ENCODE results near the gene RIPK4. TPM values are rescaled to one million over a fixed set of nuclear protein-coding genes. Genes with fewer than 3 reads are reported as not detected.

RIPK4 gene
- total RNA-seq, 1 donor from 2014 or later = not detected

DNA sequence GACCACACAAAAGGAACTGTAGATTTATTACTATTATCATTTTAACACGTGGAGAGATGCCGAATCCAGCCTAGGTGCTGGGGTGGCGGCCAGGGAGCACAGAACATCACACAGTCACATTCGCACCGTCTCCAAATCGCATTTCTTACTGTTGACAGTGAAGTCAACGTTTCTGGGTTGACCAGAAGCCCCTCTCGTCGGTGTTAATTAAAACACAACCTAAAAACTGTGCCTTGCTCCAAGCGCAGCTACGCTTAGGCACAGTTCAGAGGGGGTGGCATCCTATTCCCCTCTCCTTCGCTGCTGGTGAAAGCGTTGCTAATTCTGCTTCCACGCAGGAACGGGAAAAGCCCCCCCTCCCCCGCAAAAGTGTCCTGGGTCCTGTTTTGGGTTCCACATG is 4.1 kb downstream of the RIPK4 start:
- Mint-ChIP-seq H3K27me3 (ENCODE audit: low read depth) (peaks cover 65% of the 10 kb centered on the region), H3K4me1 (ENCODE audit: low read depth) (peaks cover 10% of the 10 kb centered on the region), H3K36me3 (ENCODE audit: low read depth) (peaks cover 5% of the 10 kb centered on the region), H3K4me3 (ENCODE audit: low read depth) (no peak overlapping the region), H3K9me3 (no peaks in the 10 kb centered on the region), H3K27ac (no peak overlapping the region)
- intact Hi-C loops (cut with micrococcal nuclease) = no loop called here
- no peak for DNase-seq (ENCODE audit: low spot score)

DNA sequence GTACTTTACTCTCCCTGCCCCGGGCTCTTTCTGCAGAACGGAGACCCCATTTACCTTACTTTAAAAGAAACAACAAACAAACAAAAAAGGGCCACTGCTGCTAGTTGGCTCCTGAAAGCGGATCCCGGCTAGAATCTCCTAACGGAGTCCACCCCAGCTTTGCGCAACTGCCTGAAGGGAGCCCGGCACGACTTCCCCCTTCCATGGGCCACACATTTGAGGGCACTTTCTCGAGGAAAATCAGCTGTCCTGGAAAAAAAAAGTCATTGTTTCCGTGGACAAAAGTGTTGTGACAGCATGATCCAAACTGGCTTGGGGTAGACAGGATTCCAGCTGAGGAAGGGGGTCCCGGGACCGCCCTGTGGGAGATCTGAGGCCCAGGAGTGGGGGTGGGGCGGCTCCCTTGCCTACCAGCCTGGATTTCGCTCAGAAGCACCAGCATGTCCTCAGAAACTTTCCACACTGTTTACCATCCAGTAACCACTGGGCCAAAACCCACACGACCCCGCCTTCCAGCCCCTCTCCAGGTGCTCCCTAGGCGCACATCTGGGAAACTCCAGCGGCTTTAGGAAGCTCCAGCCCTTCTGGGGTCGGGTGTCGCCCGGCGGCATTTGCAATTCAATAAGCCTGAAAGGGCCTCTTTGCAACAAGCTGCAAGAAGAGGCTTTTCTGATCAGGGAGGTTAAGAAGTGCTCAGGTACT is 4.8 kb downstream of the RIPK4 start:
- peaks cover under 1% of the 10 kb centered on the region for H3K36me3 Mint-ChIP-seq (ENCODE audit: low read depth)
- H3K27me3 Mint-ChIP-seq (ENCODE audit: low read depth) = peaks cover 58% of the 10 kb centered on the region
- H3K9me3 Mint-ChIP-seq = no peaks in the 10 kb centered on the region
- H3K4me1 Mint-ChIP-seq (ENCODE audit: low read depth) = peaks cover 3% of the 10 kb centered on the region
- no peak for DNase-seq (ENCODE audit: low spot score)
- no peak overlapping the region for H3K4me3 Mint-ChIP-seq (ENCODE audit: low read depth)
- no peak overlapping the region for H3K27ac Mint-ChIP-seq
- intact Hi-C loops (cut with micrococcal nuclease) = no loop called here

DNA sequence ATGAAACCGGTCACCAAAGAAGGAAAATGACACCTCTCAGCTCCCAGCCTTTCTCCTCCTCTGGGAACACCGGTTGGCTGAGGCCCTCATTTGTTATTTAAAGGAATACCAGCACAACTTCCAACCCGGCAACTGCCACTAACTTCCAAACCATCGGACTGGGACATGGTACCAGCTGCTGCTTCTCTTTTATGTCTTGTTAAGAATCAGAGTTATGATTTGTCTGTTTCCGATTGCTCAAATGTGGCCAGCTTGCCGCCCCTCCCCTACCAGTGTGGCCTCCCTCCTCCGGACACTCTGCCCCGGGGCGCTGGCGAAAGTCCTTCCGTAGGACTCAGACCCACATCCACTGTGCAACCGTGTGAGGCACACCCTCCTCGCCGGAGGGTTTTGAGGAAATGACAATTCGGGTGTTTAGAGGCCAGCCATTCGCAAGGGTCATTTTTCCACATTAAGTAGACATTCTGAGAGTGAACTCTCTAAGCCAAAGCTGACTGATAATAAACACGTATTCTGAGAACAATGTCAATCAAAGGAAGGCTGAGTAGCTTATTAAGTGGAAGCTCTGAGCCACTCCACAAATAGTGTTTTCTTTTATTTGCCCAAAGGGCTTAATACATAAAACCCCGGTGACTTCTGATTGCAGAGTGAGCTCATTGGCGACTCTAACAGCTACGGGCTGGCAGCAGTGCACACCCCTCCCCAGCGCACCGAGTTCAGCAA is 5.5 kb downstream of the RIPK4 start:
- no peaks in the 10 kb centered on the region for H3K36me3 Mint-ChIP-seq (ENCODE audit: low read depth)
- intact Hi-C loops (cut with micrococcal nuclease) = no loop called here
- no peak overlapping the region for H3K4me3 Mint-ChIP-seq (ENCODE audit: low read depth)
- H3K27me3 Mint-ChIP-seq (ENCODE audit: low read depth) = peaks cover 57% of the 10 kb centered on the region
- peaks cover 3% of the 10 kb centered on the region for H3K4me1 Mint-ChIP-seq (ENCODE audit: low read depth)
- no peak for DNase-seq (ENCODE audit: low spot score)
- H3K9me3 Mint-ChIP-seq = no peaks in the 10 kb centered on the region
- H3K27ac Mint-ChIP-seq = no peak overlapping the region

DNA sequence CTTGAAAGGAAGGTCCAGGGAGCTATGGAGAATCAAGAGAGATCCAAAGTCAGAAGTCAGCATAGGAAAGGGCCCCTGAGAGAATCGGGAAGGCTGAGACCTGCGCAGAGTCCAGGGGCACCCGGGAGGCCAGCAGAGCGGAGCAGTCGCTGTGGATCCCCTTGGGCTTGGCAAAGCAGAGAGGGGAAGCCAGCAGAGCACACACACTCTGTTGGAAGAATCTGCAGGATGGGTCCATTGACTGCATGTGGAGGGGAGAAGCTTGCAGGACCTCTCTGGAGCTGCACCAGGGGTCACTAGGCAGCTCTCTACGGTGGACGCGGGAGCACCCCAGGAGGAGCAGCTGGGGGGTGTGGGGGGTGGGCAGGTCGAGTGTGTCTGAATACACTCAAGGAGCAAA is 6.4 kb downstream of the RIPK4 start:
- no peak for DNase-seq (ENCODE audit: low spot score)
- Mint-ChIP-seq H3K36me3 (ENCODE audit: low read depth) (no peaks in the 10 kb centered on the region), H3K27ac (no peak overlapping the region), H3K4me3 (ENCODE audit: low read depth) (no peak overlapping the region), H3K27me3 (ENCODE audit: low read depth) (peaks cover 52% of the 10 kb centered on the region), H3K9me3 (no peaks in the 10 kb centered on the region), H3K4me1 (ENCODE audit: low read depth) (peaks cover 3% of the 10 kb centered on the region)
- intact Hi-C loops (cut with micrococcal nuclease) = no loop called here

DNA sequence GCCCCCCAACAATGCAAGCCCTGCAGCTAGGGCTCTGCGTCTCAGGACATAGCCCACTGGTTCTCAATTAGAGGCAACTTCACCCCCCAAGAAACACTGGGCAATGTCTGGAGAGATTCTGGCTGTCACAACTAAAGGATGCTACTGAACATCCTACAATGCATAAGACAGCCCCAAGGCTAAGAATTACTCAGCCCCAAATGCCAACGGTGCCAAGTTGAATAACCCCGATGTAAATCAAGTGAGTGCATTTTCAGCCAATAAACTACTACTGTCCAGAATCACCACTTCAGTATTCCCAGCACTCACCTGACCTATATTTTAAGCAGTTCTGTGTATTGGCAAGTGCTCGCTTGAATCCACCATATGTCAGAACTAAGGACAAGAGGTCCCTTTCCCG is 6.9 kb downstream of the RIPK4 start:
- Mint-ChIP-seq H3K36me3 (ENCODE audit: low read depth) (no peaks in the 10 kb centered on the region), H3K4me1 (ENCODE audit: low read depth) (peaks cover 3% of the 10 kb centered on the region), H3K27ac (no peak overlapping the region), H3K4me3 (ENCODE audit: low read depth) (no peak overlapping the region), H3K27me3 (ENCODE audit: low read depth) (peaks cover 47% of the 10 kb centered on the region), H3K9me3 (no peaks in the 10 kb centered on the region)
- intact Hi-C loops (cut with micrococcal nuclease) = no loop called here
- DNase-seq (ENCODE audit: low spot score) = no peak

GRCh38 chr21:41759214-41759840 is 7.5 kb downstream of the RIPK4 start:
- Mint-ChIP-seq H3K27ac (no peak overlapping the region), H3K9me3 (no peaks in the 10 kb centered on the region), H3K36me3 (ENCODE audit: low read depth) (no peaks in the 10 kb centered on the region), H3K4me3 (ENCODE audit: low read depth) (no peak overlapping the region), H3K27me3 (ENCODE audit: low read depth) (peaks cover 41% of the 10 kb centered on the region), H3K4me1 (ENCODE audit: low read depth) (peaks cover 3% of the 10 kb centered on the region)
- intact Hi-C loops (cut with micrococcal nuclease) = no loop called here
- no peak for DNase-seq (ENCODE audit: low spot score)

- Mint-ChIP-seq H3K27ac (no peak overlapping the region), H3K4me3 (ENCODE audit: low read depth) (no peak overlapping the region)
- intact Hi-C loops (cut with micrococcal nuclease) = no loop called here
These were observed 8.3 kb downstream of the RIPK4 start for GRCh38 chr21:41758550-41758949.

DNA sequence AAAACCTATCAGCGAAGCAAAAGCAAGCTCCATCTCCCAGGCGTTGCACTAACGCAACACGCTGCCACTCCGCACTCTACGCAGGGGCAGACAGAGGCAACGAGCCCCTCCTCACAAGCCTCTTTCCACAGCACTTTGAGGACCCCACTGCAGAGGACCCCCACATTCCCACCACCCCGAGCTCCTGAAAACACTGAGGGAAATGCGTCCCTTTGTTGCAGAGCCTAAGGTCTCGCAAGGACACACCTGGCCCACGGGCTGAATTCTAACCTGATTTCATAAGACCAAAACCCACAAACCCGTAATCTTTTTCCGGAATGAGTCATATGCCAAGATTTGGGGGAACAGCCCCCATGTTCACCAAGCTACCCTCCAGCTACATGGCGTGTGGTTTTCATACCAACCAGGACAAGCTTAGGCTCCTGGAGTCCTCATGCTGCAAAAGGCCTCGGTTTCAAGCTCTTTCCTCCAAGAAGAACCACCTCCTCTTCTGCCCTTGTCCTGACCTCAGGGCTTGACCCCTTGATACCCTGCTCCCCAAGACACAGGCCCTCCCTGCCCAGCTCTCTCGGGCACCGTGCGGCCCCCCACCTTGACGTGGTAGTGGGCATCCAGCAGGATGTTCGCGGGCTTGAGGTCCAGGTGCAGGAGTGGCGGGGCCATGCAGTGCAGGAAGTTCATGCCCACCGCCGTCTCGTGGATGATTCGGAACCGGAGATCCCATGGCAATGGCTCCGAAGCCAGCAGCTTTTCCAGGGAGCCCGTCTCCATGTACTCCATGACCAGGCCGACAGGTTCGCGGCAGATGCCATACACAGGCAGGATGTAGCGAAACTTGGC is 10.7 kb downstream of the RIPK4 start:
- intact Hi-C loops (cut with micrococcal nuclease) = no loop called here
- H3K4me3 Mint-ChIP-seq (ENCODE audit: low read depth) = no peak overlapping the region
- no peak for DNase-seq (ENCODE audit: low spot score)
- H3K27ac Mint-ChIP-seq = no peak overlapping the region
- no peaks in the 10 kb centered on the region for H3K9me3 Mint-ChIP-seq
- H3K36me3 Mint-ChIP-seq (ENCODE audit: low read depth) = no peaks in the 10 kb centered on the region
- H3K4me1 Mint-ChIP-seq (ENCODE audit: low read depth) = no peaks in the 10 kb centered on the region
- H3K27me3 Mint-ChIP-seq (ENCODE audit: low read depth) = peaks cover 12% of the 10 kb centered on the region

More at GRCh38 chr21:41758550-41758949, 8.3 kb downstream of the RIPK4 start:
- Mint-ChIP-seq H3K4me1 (ENCODE audit: low read depth) (peaks cover 3% of the 10 kb centered on the region), H3K9me3 (no peaks in the 10 kb centered on the region), H3K27me3 (ENCODE audit: low read depth) (peaks cover 36% of the 10 kb centered on the region), H3K36me3 (ENCODE audit: low read depth) (no peaks in the 10 kb centered on the region)
- DNase-seq (ENCODE audit: low spot score) = no peak

- H3K27ac Mint-ChIP-seq = no peak overlapping the region
- no peak for DNase-seq (ENCODE audit: low spot score)
- no peaks in the 10 kb centered on the region for H3K9me3 Mint-ChIP-seq
- no peak overlapping the region for H3K4me3 Mint-ChIP-seq (ENCODE audit: low read depth)
- H3K27me3 Mint-ChIP-seq (ENCODE audit: low read depth) = peaks cover 6% of the 10 kb centered on the region
- intact Hi-C loops (cut with micrococcal nuclease) = no loop called here
- H3K36me3 Mint-ChIP-seq (ENCODE audit: low read depth) = no peaks in the 10 kb centered on the region
- no peaks in the 10 kb centered on the region for H3K4me1 Mint-ChIP-seq (ENCODE audit: low read depth)
These were observed 11.5 kb downstream of the RIPK4 start for GRCh38 chr21:41755258-41755933.

DNA sequence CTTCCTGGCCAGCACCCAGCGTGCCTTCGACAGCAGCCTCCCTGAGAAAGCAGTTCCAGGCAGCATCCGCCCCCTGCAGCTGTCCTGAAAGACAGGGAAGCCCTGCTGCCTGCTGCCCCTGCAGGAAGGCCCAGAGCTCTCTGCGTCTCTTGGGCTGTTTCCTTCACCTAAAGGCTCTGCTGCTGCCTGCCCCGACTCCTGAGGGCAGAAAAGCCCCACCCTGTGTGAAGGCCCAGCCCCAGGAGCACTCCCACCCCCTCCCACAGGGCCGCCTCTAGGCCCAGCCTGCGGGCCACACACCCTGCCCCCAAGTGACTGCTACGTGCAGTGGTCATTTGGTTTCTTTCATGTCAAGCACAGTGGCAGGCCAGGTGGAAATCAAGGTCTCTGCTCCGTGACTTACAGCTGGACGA is 12.4 kb downstream of the RIPK4 start:
- no peaks in the 10 kb centered on the region for H3K36me3 Mint-ChIP-seq (ENCODE audit: low read depth)
- H3K4me3 Mint-ChIP-seq (ENCODE audit: low read depth) = no peak overlapping the region
- DNase-seq (ENCODE audit: low spot score) = no peak
- H3K27me3 Mint-ChIP-seq (ENCODE audit: low read depth) = no peaks in the 10 kb centered on the region
- no peak overlapping the region for H3K27ac Mint-ChIP-seq
- H3K4me1 Mint-ChIP-seq (ENCODE audit: low read depth) = no peaks in the 10 kb centered on the region
- intact Hi-C loops (cut with micrococcal nuclease) = no loop called here
- H3K9me3 Mint-ChIP-seq = no peaks in the 10 kb centered on the region

DNA sequence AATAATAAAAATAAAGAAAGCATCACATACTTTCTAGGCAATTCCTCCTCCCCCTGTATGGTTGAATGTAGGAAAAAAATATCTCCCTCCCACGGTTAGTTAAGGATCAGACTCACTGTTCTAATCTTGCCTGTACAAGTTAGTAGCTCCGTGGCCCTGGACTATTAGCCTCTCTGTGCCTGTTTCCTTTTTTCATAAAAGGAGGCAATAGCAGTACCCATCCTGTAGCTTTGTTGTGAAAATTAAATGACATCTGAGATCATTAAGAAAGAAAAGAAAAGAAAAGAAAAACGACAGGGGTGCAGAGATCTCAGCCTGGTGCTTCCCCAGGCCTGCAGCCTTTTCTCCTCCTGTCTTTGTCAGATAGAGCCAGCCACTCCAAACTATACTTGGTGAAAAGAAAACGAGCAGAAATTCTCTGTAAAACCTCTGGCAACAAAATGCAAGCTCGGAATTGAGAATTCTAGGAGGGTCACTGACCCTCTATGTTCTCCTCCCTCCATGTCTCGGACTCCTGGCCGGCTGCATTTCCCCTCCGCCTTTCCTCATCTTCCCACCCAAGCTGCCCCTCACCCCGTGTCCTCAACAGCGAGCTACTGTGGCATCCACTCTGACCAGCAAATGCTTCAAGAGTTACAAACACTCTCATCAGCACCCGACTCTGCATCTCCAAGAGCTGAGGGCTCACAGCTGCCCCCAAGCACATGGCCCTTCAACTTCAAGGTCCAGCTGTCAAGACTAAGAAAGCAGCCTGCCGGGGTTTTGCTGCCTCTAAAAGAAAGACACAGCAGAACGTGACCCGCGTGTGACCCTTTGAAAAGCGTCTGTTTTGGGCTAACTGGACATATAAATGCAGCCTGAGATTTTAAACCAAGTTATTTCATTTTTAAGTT is 13.6 kb downstream of the RIPK4 start:
- Mint-ChIP-seq H3K36me3 (ENCODE audit: low read depth) (no peaks in the 10 kb centered on the region), H3K9me3 (no peaks in the 10 kb centered on the region), H3K4me1 (ENCODE audit: low read depth) (no peaks in the 10 kb centered on the region), H3K4me3 (ENCODE audit: low read depth) (no peak overlapping the region), H3K27me3 (ENCODE audit: low read depth) (no peaks in the 10 kb centered on the region), H3K27ac (no peak overlapping the region)
- intact Hi-C loops (cut with micrococcal nuclease) = no loop called here
- DNase-seq (ENCODE audit: low spot score) = no peak
